NCI-H82 treated with DMSO at 0.1 percent for 48 hours (cell line): Measurements from ENCODE around the gene USH2A.
A peak's percentile ranks its signal among the peaks of the same experiment; 100 is the strongest.

Experiments used
- DNase-seq: peaks from one replicate; lab custom pipeline; 2025; ENCODE audit not compliant: unreplicated experiment; lab: John Stamatoyannopoulos, UW

The USH2A gene

GRCh38 chr1:215888159-215888558, 535.1 kb downstream of the USH2A start:
- no peak for DNase-seq

GRCh38 chr1:215887627-215888026, 535.6 kb downstream of the USH2A start:
- no peak for DNase-seq

- DNase-seq: no peak
Measured at GRCh38 chr1:215883004-215883403, 540.2 kb downstream of the USH2A start.

GRCh38 chr1:215878843-215879242, 544.4 kb downstream of the USH2A start:
- no peak for DNase-seq

GRCh38 chr1:215878128-215878527, 545.1 kb downstream of the USH2A start:
- no peak for DNase-seq

GRCh38 chr1:215877452-215877951, 545.7 kb downstream of the USH2A start:
- DNase-seq: no peak

GRCh38 chr1:215875712-215876111, 547.5 kb downstream of the USH2A start:
- DNase-seq: no peak

GRCh38 chr1:215875236-215875635, 548.0 kb downstream of the USH2A start:
- no peak for DNase-seq

- no peak for DNase-seq
Measured at GRCh38 chr1:215872658-215873057, 550.6 kb downstream of the USH2A start.

- no peak for DNase-seq
Measured at GRCh38 chr1:215868500-215868899, 554.7 kb downstream of the USH2A start.

- DNase-seq: no peak
Measured at GRCh38 chr1:215865060-215865459, 558.2 kb downstream of the USH2A start.

- no peak for DNase-seq
Measured at GRCh38 chr1:215863796-215864195, 559.5 kb downstream of the USH2A start.

GRCh38 chr1:215860833-215861232, 562.4 kb downstream of the USH2A start:
- no peak for DNase-seq

- DNase-seq: no peak
Measured at GRCh38 chr1:215857317-215857716, 565.9 kb downstream of the USH2A start.

GRCh38 chr1:215845234-215845891, 577.9 kb downstream of the USH2A start:
- no peak for DNase-seq

- no peak for DNase-seq
Measured at GRCh38 chr1:215844777-215845176, 578.5 kb downstream of the USH2A start.

- peak; percentile 32 for DNase-seq
Measured at GRCh38 chr1:215844266-215844665, 579.0 kb downstream of the USH2A start.

- DNase-seq: no peak
Measured at GRCh38 chr1:215842905-215843304, 580.3 kb downstream of the USH2A start.

- no peak for DNase-seq
Measured at GRCh38 chr1:215835951-215836350, 587.3 kb downstream of the USH2A start.

GRCh38 chr1:215833941-215834729, 589.1 kb downstream of the USH2A start:
- no peak for DNase-seq

GRCh38 chr1:215830226-215830810, 592.9 kb downstream of the USH2A start:
- no peak for DNase-seq

- no peak for DNase-seq
Measured at GRCh38 chr1:215825056-215825455, 598.2 kb downstream of the USH2A start.
